GM12891 (cell line): Measurements from ENCODE around the gene ZNF502.

Experiments used
- DNase-seq: peaks from one replicate; pipeline ENCODE4 v3.0.0; 2011; ENCODE audit warnings: low spot score; ENCODE audit not compliant: insufficient read length
- FAIRE-seq: peaks from 2 replicates; lab custom pipeline; 2011; peaks lifted over from hg19 to GRCh38; lab: Jason Lieb, UNC
- PAX5 ChIP-seq: IDR thresholded peaks from 2 replicates; pipeline ENCODE4 v1.6.1; 2011; ENCODE audit warnings: low read length, moderate library complexity, mild to moderate bottlenecking; ENCODE audit not compliant: insufficient read depth, severe bottlenecking
- POLR2A ChIP-seq: IDR thresholded peaks from 2 replicates; pipeline ENCODE4 v1.6.1; 2011; ENCODE audit warnings: low read depth, low read length, control low read depth
- POLR2AphosphoS5 ChIP-seq: IDR thresholded peaks from 2 replicates; pipeline ENCODE4 v1.6.1; 2011; ENCODE audit warnings: low read depth, low read length, control low read depth
- POU2F2 ChIP-seq: IDR thresholded peaks from 2 replicates; pipeline ENCODE4 v1.6.1; 2011; ENCODE audit warnings: low read depth, mild to moderate bottlenecking, control low read depth, low read length, moderate library complexity
- SPI1 ChIP-seq: IDR thresholded peaks from 2 replicates; pipeline ENCODE4 v1.6.1; 2011; ENCODE audit warnings: low read depth, low read length, control low read depth
- TAF1 ChIP-seq: IDR thresholded peaks from 2 replicates; pipeline ENCODE4 v1.6.1; 2011; ENCODE audit warnings: low read depth, low read length, control low read depth

The ZNF502 gene

DNA sequence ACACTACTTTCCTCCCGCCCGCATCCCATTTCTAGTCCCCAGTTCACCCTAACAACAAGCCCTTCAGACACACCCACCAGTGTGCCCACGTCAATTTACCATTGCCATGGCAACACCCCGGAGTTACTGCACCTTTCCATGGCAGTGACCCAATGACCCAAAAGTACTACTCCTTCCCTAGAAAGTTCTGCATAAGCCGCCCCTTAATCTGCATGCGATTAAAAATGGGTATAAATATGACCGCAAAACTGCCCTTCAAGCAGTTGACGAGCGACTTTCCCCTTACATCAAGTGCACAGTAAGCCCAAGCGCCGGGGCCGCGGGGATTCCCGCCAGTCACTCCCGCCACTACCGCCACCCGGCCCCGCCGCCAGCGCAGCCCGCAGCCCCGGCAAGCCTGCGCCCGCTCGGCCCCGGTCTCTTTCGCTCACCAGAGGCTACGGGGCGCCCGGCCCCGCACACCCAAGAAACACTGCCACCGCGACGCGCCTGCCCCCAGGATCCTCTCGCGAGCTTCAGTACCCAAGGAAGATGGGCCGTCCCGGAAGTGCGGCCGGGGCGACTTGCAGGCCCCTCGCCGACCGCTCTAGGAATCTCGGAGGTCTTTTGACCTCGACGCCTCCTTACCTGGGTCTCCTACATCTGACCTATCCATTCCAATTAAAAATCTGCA is 27.2 kb upstream of the ZNF502 start:
- TF ChIP-seq PAX5 (no peak), SPI1 (no peak), POU2F2 (no peak), TAF1 (no peak), POLR2AphosphoS5 (no peak), POLR2A (no peak)
- FAIRE-seq (peak; percentile 80), DNase-seq (peak; percentile 65)

DNA sequence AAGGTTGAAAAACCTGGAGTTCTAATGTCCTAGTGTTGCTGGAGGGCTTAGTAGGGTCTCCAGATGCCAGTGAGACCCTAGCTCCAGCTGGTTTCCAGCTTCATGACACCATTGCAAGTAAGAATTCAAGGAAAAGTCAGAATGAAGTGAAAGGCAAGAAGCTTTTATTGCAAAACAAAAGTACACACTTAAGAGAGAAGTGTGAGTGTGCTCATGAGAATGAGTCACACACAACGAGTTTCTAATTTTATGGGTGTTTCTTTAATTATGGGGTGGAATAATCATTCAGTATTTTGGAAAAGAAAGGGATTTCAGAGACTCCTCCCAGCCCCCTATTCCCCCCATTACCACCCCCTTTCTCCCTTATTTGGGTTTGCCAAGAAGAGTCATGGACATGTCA is 24.6 kb upstream of the ZNF502 start:
- DNase-seq (no peak), FAIRE-seq (no peak)
- TF ChIP-seq POLR2A (no peak), POU2F2 (no peak), POLR2AphosphoS5 (no peak), PAX5 (no peak), SPI1 (no peak), TAF1 (no peak)

DNA sequence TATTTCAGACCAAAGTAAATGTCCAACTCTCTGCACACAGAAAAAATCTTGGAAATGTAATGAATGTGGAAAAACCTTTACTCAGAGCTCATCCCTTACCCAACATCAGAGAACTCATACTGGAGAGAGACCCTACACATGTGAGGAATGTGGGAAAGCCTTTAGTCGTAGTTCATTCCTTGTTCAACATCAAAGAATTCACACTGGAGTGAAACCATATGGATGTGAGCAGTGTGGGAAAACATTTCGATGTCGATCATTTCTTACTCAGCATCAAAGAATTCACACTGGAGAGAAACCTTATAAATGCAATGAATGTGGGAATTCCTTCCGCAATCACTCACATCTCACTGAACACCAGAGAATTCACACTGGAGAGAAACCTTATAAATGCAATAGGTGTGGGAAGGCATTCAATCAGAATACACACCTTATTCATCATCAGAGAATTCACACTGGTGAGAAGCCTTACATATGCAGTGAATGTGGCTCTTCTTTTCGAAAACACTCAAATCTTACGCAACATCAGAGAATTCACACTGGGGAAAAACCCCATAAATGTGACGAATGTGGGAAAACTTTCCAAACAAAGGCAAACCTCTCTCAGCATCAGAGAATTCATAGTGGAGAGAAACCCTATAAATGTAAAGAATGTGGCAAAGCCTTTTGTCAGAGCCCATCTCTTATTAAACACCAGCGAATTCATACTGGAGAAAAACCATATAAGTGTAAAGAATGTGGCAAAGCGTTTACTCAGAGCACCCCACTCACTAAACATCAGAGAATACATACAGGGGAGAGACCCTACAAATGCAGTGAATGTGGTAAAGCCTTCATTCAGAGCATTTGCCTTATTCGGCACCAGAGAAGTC is 9.0 kb downstream of the ZNF502 start:
- TF ChIP-seq POU2F2 (no peak), SPI1 (no peak), POLR2AphosphoS5 (no peak)
- FAIRE-seq: no peak

DNA sequence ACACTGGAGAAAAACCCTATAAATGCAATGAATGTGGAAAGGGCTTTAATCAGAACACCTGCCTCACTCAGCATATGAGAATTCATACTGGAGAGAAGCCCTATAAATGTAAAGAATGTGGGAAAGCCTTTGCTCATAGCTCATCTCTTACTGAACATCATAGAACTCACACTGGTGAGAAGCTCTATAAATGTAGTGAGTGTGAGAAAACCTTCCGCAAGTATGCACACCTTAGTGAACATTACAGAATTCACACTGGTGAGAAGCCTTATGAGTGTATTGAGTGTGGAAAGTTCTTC is 9.6 kb downstream of the ZNF502 start:
- FAIRE-seq (no peak), DNase-seq (no peak)

More for the DNA sequence above, 9.0 kb downstream of the ZNF502 start:
- DNase-seq: no peak

DNA sequence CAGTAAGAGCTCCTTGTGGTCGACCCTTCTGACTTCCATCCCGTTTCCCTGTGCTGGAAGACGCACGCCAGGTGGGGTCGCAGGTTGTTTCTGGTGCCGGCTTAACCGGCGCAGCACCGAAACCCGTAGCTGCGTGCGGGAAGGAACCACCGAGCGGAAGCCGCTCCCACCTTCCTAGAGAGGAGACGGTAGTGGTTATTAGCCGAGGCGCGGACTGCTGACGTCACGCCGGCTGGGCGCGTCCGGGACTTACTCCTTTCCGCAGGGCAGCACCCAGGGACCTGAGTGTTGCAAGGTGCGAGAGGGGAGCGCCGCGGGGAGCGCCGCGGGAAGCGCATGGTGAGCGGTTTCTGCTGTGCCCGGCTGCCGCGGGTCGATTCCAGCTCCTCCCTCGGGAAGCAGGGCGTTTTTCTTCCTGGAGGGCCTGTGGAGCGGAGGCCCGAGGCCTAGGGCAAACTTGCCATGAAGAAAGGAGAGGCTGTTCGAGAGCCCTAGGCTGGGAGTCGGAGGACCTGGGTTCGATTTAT is 17.0 kb downstream of the ZNF502 start, which contains the start of gene ZNF501:
TSS of gene ZNF501 (plus strand) at position 252 of the 527 bp plus-strand sequence. CDS start 4,787 bp downstream, outside the sequence.
- 0 out of 2 replicates have a peak, but pooled peaks have one; percentile 50 for TF ChIP-seq TAF1
- 0 out of 2 replicates have a peak, but pooled peaks have one; percentile 13 for TF ChIP-seq SPI1
- no peak for TF ChIP-seq PAX5
- 0 out of 2 replicates have a peak, but pooled peaks have one; percentile 39 for TF ChIP-seq POLR2AphosphoS5
- TF ChIP-seq POU2F2: no peak
- TF ChIP-seq POLR2A: peak; percentile 57; the same call in 1 of the 2 replicates
- FAIRE-seq (peak; percentile 96), DNase-seq (peak; percentile 75)

More for the DNA sequence above, 9.6 kb downstream of the ZNF502 start:
- no peak for TF ChIP-seq POLR2AphosphoS5
- TF ChIP-seq PAX5: no peak
- no peak for TF ChIP-seq SPI1
- no peak for TF ChIP-seq POU2F2
- no peak for TF ChIP-seq TAF1
- TF ChIP-seq POLR2A: no peak

DNA sequence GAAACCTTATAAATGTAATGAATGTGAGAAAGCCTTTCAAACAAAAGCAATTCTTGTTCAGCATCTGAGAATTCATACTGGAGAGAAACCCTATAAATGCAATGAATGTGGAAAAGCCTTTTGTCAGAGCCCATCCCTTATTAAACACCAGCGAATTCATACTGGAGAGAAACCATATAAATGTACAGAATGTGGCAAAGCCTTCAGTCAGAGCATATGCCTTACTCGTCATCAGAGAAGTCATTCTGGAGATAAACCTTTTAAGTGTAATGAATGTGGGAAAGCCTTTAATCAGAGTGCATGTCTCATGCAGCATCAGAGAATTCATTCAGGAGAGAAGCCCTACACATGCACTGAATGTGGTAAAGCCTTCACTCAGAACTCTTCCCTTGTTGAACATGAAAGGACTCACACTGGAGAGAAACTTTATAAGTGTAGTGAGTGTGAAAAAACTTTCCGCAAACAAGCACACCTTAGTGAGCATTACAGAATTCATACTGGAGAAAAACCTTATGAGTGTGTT is 22.2 kb downstream of the ZNF502 start:
- FAIRE-seq (no peak), DNase-seq (no peak)
- TF ChIP-seq POU2F2 (no peak), TAF1 (no peak), SPI1 (no peak), POLR2AphosphoS5 (no peak), PAX5 (no peak), POLR2A (no peak)

DNA sequence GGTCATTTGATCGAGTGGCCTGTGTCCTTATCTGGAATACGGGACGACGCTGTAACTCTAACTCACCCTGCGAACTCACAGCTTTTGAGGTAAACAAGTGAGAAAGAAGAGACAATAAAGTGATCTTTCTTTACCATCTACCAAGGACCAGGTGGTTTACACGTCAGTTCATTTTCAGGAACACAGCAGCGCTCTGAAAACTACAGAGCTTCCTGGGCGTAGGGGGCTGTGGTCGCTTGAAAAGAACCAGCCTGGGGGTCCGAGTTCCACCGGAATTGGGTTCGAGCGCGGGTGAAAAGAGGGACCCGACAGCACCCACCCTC is 48.6 kb downstream of the ZNF502 start:
- no peak for TF ChIP-seq POLR2AphosphoS5
- no peak for TF ChIP-seq POLR2A
- TF ChIP-seq PAX5: no peak
- DNase-seq: no peak
- no peak for FAIRE-seq

DNA sequence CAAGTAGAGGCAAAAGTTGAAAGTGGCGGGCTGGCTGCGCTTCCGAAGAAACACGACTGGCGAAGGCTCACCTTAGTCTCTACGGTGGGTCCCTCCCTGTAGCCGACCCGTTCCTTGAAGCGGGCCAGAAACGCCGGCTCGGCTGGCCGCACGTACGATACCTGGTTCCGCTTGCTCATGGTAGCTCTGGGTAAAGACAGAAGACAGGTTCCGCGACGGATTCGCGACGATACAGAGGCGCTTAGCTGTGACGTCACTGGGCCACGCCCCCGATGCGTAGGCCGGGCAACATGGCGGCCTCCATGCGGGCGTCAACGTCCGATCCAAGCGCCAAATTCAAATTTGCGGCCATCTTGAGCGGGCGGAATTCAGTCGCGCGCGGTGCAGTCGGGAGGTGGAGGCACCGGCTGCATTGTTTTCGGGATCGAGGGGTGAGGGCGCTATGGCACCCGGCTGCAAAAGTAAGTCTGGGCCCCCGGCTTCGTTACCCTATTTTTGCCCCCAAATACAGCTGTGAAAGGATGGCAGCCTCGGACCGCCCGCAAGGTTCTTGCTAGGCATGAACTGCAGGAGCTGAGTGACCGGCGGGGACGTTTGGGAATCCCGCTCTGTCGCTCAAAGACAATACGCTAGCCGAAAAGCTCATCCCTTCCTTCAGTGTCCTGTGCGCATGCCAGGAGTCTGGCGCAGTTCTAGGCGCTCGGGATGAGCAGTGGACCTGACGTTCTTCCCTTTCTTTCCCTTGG is 49.1 kb downstream of the ZNF502 start, which contains the start of the genes KIAA1143 and KIF15:
TSS of gene KIAA1143 (minus strand) at position 196 of the 746 bp plus-strand sequence. CDS start at position 179, 17 bp downstream.
TSS of gene KIF15 (plus strand) at position 371 of the 746 bp plus-strand sequence. CDS start at position 443, 72 bp downstream.
- TF ChIP-seq PAX5 (peak; percentile 24), POU2F2 (peak; percentile 94), SPI1 (no peak), TAF1 (peak; percentile 72), POLR2A (peak; percentile 79), POLR2AphosphoS5 (peak; percentile 89)
- DNase-seq (peak; percentile 50), FAIRE-seq (peak; percentile 96)
